Measurements from ENCODE around the gene CCDC9B.

Gene CCDC9B

DNA sequence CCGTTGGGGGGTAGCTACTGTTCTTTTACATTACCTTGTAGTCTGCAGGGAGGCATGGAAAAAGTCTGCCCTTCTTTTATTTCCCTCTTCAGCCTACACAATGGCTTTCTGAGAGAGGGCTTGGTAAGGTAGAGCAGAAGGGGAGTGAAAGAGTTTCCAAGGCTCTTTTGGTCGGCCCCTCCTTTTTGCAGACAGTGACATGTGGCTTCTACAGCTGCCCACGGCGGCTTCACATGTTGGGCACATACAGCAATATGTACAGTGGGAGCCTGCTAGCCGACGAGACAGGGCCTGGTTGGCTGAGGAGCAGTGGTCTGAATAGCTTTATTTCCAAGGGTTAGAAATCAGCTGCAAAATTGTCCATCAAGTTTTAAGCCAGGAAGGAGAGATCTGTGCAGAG, 13.3 kb downstream of the CCDC9B start:
- DNase-seq: no peak

DNA sequence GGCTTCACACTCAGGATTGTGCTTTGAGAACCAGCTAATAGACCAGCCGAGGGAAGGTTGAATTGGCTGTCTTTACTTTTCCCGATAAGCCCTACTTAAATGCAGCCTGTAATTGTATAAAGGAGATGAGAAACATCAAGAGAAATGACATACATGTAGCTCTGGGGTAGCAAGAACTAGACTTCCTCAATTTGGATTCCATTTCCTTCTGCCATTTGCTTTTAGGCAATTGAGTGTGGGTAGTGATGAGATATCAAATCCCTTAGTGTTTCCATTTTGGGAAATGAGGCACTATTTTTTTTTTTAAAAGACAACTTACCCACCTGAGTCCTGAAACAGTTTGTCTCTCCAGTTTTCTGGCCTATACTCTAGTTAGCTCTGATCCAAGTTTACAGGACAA, 15.0 kb downstream of the CCDC9B start:
- DNase-seq: no peak

GRCh38 chr15:40325188-40325587, 15.6 kb downstream of the CCDC9B start:
- no peak for DNase-seq

- DNase-seq: peak; percentile 35
Observed at GRCh38 chr15:40323953-40324937, 16.5 kb downstream of the CCDC9B start.

DNA sequence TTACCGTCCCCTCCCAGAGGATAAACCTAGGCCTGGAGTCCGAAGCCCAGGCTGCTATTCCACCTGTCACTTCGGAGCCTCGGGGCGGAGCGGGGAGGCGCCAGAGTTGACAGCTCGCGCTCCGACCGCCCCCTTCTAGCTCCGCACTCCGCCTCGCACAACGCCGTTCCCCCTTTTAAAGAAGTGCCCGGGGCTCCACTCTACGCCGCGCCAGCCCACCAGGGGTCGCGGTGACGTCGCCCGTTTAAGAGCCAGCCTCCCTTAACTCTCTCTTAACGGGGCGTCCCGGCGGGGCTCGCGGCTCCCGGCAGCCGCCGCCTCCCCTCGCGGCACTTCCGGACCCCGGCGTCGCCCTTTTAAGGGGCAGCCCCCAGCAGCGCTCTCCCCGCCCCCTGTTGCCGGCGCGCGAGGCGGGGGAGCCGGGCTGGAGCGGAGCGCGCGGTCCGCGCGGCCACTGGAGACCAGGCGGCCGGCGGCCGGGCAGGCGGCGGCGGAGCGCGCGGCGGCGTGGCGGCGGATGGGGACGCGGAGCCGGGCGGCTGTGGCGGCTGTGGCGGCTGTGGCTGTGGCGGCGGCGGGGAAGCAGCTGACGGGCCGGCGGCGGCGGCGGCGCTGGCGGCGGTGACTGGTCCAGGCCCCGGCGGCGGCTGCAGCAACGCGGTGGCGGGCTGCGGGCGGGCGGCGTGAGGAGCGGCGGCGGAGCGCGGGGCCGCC, 17.3 kb downstream of the CCDC9B start, which contains the start of gene INAFM2:
INAFM2 (plus strand) TSS at position 454 of the 714 bp plus-strand sequence. CDS start 364 bp downstream, outside the sequence.
- peak; percentile 87 for DNase-seq

- no peak for DNase-seq
Observed at GRCh38 chr15:40322531-40323238, 18.1 kb downstream of the CCDC9B start.

GRCh38 chr15:40320931-40321371, 19.8 kb downstream of the CCDC9B start:
- DNase-seq: no peak

DNA sequence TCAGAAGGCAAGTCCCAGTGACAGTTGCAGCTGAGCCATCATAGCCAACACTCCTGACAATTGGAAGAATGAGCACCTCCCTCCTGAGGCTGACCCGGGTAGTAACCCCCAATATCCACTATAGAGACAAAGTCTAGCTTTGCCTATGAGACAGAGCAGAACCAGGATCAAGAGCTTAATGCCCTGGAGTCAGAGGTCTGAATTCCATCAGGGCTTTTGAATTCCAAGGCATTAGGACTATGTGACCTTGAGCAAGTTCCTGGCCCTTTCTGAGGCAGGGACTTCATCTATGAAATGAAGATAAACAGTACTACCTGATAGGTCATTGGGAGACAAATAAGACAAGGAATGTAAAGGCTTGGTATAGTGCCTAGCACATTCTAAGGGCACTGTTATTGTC, 20.3 kb downstream of the CCDC9B start:
- no peak for DNase-seq

DNA sequence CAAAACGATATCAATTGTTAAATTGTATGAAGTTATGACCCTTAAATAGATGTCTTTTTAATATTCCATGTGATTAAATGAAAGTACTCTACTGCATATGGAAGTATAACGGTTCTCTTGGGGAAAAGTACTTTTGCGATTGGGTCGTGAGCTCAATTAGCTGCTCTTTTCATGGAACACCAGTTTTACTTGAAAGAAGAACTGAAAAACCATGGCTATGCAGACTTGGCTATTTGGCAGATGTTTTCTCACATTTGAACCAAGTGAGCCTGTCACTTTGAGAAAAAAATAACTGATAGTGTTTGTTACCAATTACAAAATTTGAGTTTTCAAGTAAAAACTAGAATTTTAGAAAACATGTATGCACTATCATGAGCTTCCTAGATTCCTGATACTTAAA, 23.2 kb downstream of the CCDC9B start:
- DNase-seq: no peak

GRCh38 chr15:40316931-40317330, 23.8 kb downstream of the CCDC9B start:
- DNase-seq: no peak

DNA sequence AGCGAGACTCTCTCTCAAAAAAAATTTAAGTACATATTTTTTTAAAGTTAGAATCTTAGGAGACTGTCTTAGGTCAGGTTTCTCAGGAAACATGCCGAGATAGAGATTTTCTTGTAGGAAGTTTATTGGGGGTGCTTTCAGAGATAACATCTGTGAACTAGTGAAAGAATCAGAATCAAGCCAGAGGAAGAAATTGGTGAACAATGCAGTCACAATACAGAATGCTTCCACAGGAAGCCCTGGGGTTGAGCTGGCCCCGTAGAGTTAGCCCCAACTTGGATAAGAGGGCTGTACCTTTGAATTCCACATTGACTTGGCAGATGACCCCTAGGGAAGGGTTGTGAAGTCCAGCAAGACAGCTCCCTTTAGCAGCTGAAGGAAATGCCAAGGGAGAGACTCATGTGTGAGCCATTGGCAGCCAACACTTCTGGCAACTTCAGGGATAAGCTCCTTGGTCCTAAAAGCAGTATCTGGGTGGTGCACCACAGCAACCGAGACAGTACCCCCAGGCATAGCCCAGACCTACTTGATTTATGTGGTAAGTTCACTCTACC, 25.9 kb downstream of the CCDC9B start:
- DNase-seq: no peak

- no peak for DNase-seq
Observed at GRCh38 chr15:40313531-40314398, 27.0 kb downstream of the CCDC9B start.

GRCh38 chr15:40312370-40313158, 28.2 kb downstream of the CCDC9B start:
- no peak for DNase-seq

- DNase-seq: no peak
Observed at GRCh38 chr15:40310993-40311392, 29.7 kb downstream of the CCDC9B start.

GRCh38 chr15:40310001-40310959, 30.5 kb downstream of the CCDC9B start:
- DNase-seq: no peak

DNA sequence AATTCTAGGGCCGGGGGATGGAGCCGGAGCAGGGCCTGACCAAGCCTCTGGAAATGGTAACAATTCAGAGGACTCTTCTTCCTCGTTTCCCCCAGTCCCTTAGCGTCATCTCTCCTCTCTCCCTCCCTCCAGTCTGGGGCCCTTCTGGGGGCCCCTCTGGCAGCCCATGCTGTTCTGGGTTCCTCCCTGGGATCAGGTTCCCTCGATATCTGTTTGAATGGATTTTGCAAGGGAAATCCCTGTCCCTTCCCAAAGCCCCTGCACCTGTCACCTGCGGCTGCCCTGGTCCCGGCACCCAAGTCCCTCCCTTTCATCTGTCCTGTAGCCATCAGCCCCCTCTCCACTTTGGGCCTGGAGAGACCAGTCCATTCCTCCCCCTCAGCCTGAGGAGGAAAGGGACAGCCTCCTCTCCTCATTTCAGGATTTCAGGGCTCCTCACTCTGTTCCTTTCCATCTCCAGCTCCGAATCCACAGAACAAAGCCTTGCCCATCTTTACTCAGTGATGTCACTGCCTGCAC, 31.3 kb downstream of the CCDC9B start:
- no peak for DNase-seq

GRCh38 chr15:40307421-40308211, 33.1 kb downstream of the CCDC9B start, which contains the start of gene PLCB2:
TSS of gene PLCB2 (minus strand) at chr15:40307935. CDS start at chr15:40307672, 263 bp downstream.
- DNase-seq: peak; percentile 42

DNA sequence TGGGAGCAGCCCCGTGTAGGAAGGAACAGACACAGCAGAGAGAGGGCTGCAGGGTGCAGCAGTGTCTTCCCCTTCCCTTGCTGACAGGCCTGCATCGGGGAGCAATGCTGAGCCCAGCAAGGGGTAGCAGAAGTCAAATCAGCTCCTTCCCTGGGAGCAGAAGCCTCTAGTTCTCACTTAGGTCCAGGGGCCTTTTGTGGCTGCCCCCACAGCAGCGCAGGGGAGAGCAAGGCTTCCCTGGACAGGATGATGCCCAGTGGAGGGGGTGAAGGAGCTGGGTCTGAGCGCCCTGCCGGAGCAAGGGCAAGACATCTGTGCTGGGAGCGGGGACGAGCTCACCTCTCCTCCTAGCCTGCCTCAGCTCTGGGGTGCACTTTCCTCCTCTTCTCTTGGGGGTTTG, 33.8 kb downstream of the CCDC9B start:
- DNase-seq: no peak

Measured in activated gamma-delta T cell (primary cell).